Nephron (organoid): ENCODE results near the gene TBC1D7.

Experiments used
- H3K27ac Mint-ChIP-seq, 3 experiments: 2 replicates each; pipeline ENCODE4 v1.8.0; 2020; ENCODE audit warnings: mixed read lengths in 3 of 3, mild to moderate bottlenecking in 2 of 3, moderate library complexity in 1 of 3
- H3K27me3 Mint-ChIP-seq: 2 replicates; pipeline ENCODE4 v1.8.0; 2021; ENCODE audit warnings: low read depth, mild to moderate bottlenecking, moderate library complexity, mixed read lengths
- H3K36me3 Mint-ChIP-seq: 2 replicates; pipeline ENCODE4 v1.8.0; 2020; ENCODE audit warnings: low read depth, mixed read lengths
- H3K4me1 Mint-ChIP-seq: 2 replicates; pipeline ENCODE4 v1.8.0; 2020; ENCODE audit warnings: mixed read lengths
- H3K4me3 Mint-ChIP-seq, 3 experiments: 2 replicates each; pipeline ENCODE4 v1.8.0; 2020; ENCODE audit warnings: mild to moderate bottlenecking in 3 of 3, mixed read lengths in 3 of 3, moderate library complexity in 2 of 3
- H3K9me3 Mint-ChIP-seq: 2 replicates; pipeline ENCODE4 v1.8.0; 2020; ENCODE audit warnings: mixed read lengths
- TF ChIP-seq, protein P1 (sequence below), 3 experiments: fragments of 200-600 bp; sonication (generic); IDR thresholded peaks; one replicate each; pipeline ENCODE4 v1.5.0; 2021; ENCODE audit warnings: antibody characterized with exemption in 3 of 3; ENCODE audit not compliant: unreplicated experiment in 3 of 3

The TBC1D7 gene

DNA sequence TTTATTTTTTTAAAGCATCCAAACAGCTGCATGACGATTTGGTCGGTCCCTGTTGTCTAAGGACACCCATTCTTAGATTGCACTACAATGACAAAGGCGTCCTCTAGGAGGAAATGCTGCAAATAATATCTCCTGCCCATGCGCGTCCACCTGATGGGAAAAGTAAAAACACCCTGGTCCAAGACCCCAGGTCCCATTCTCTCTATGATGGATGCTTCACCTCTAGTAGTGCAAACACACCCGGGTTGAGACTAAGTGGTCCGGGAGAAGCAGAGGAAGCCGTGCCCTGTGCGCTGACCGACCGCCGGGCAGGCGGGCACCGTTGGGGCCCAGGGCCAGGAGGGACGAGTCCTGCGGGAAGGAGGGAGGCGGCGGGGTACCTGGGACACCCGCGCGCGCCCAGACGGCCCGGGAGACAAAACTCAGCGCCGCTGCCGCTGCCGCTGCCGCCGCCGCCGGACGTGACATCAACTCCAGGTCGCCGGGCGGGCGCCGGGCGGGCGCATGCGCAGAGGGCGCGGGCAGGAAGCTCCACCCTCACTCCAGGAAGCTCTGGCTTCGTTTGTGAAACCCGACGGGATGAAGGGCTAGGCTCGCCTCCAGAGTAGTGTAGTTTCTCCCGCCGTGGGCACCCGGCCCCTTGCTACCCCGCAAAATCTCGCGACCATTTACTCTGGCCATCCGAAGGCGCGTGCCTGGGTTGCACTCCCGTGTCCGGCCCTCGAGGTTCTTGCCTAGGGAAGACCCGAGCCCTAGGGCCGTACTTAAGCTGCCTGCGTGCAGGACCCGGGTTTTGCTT, at the start of gene TBC1D7:
Gene TBC1D7, minus strand, starts transcription at position 462 of the 799 bp plus-strand sequence. CDS start 1,639 bp downstream, outside the sequence.
- Mint-ChIP-seq H3K4me1 (peaks cover 28% of the 10 kb centered on the region), H3K36me3 (peaks cover 26% of the 10 kb centered on the region), H3K9me3 (no peaks in the 10 kb centered on the region), H3K27me3 (no peaks in the 10 kb centered on the region), H3K4me3 (peak within 1 kb of the TSS; percentile 93 to 98 (median 94)), H3K27ac (peak within 1 kb of the TSS; percentile 92 to 98 (median 95))
- TF ChIP-seq, protein P1, sequence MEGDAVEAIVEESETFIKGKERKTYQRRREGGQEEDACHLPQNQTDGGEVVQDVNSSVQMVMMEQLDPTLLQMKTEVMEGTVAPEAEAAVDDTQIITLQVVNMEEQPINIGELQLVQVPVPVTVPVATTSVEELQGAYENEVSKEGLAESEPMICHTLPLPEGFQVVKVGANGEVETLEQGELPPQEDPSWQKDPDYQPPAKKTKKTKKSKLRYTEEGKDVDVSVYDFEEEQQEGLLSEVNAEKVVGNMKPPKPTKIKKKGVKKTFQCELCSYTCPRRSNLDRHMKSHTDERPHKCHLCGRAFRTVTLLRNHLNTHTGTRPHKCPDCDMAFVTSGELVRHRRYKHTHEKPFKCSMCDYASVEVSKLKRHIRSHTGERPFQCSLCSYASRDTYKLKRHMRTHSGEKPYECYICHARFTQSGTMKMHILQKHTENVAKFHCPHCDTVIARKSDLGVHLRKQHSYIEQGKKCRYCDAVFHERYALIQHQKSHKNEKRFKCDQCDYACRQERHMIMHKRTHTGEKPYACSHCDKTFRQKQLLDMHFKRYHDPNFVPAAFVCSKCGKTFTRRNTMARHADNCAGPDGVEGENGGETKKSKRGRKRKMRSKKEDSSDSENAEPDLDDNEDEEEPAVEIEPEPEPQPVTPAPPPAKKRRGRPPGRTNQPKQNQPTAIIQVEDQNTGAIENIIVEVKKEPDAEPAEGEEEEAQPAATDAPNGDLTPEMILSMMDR (IDR thresholded peaks at IDR 0.05; ENCODE audit: unreplicated experiment in 3 of 3) = peak in 2 of 3 experiments; percentile 11 to 26

DNA sequence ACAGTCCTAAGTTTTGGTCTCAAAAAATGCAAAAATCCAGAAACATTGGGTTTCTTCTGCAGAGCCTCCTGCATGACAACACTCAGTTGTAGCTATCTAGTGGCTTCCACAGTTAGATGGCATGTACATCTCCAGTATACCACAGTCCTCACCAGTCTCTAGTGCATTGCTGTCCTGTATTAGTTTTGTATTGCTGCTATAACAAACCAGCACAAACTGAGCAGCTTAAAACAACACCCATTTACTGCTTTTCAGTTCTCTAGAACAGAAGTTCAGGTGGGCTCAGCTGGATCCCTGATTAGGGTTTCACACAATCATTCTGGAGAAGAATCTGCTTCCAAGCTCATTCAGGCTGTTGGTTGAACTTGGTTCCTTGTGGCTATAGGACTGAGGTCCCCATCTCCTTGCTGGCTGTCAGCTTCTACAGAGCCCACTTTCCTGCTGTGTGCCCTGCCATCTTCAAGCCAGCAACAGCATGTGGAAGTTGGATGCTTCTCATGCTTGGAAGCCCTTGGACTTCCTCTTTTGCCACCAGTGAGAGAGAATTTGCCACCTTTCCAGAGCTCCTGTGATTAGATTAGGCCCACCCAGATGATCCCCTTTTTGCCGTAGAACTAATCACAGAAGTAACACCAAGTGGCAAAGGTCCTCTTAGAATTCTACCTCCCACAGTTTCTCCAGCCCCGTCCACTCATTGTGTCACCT, 48.9 kb upstream of the TBC1D7 start:
- H3K27me3 Mint-ChIP-seq = peaks cover 8% of the 10 kb centered on the region
- TF ChIP-seq, protein P1 (IDR thresholded peaks at IDR 0.05; ENCODE audit: unreplicated experiment in 3 of 3) = no peak
- H3K36me3 Mint-ChIP-seq = no peaks in the 10 kb centered on the region
- no peak overlapping the region for H3K27ac Mint-ChIP-seq
- peaks cover 24% of the 10 kb centered on the region for H3K4me1 Mint-ChIP-seq
- H3K4me3 Mint-ChIP-seq = no peak overlapping the region
- no peaks in the 10 kb centered on the region for H3K9me3 Mint-ChIP-seq

DNA sequence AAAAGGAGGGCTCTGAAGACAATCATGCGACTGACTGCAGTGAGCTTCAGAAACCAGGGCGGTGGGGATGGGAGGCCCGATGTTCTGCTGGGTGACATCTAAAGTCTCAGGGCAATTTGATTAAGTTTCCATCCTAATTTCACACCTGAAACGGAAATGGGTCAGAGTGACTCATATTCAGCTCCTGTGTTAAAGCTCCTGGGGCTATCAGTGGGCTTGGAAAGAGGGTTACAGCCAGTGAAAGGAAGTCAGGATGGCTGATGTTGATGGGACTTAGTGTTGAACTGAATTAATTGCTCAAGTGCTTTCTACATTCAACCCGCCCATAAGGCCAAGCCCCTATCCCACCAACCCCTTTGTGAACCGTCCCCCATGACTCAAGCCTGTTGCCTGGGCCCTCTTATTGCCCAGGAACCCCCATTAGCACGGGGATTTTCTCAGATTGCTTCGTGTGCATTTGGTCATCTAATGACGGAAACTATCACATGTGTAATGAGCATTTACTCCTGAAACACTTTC, 47.1 kb upstream of the TBC1D7 start:
- Mint-ChIP-seq H3K4me1 (peaks cover 32% of the 10 kb centered on the region), H3K9me3 (no peaks in the 10 kb centered on the region), H3K4me3 (no peak overlapping the region), H3K27ac (no peak overlapping the region), H3K27me3 (peaks cover 11% of the 10 kb centered on the region), H3K36me3 (no peaks in the 10 kb centered on the region)
- TF ChIP-seq, protein P1 (IDR thresholded peaks at IDR 0.05; ENCODE audit: unreplicated experiment in 3 of 3) = no peak

DNA sequence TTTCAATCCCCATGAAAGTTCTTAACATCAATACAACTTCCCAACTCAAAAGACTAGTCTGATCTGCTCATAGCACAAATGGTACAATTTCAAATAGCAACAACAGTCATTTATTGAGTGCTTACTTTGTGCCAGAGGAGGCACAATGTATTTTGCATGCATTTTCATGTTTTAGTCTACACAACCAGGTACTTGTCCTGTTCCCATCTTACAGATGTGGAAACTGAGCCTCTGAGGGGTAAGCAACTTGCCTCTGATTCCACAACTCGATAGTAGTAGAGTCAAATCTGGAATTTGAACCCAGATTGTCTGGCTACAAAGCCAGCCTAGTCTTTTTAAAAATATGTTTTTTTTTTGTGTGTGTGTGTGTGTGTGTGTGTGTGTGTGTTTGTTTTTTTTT, 45.6 kb upstream of the TBC1D7 start:
- no peaks in the 10 kb centered on the region for H3K36me3 Mint-ChIP-seq
- H3K4me1 Mint-ChIP-seq = peaks cover 25% of the 10 kb centered on the region
- H3K27ac Mint-ChIP-seq = peak overlapping the region in 1 of 3 experiments; percentile 22
- H3K27me3 Mint-ChIP-seq = peaks cover 14% of the 10 kb centered on the region
- no peak overlapping the region for H3K4me3 Mint-ChIP-seq
- H3K9me3 Mint-ChIP-seq = no peaks in the 10 kb centered on the region
- TF ChIP-seq, protein P1 (IDR thresholded peaks at IDR 0.05; ENCODE audit: unreplicated experiment in 3 of 3) = no peak

DNA sequence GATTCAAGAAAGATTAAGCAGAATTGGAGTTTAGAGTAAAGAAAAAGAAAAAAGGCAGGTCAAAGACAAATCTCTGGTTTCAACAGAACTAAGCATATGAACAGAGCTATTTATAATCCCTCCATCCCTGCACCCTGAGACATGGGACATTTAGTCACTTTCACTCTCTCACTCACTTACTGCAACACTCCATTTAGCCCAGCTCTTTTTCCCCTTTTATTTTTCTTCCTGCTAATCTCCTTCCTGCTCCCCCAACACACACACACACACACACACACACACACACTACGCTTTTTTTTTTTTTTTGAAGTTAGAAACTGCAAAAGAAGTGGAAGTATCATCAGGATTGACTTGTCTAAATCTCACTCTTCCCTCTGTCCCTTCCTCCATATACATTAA, 45.1 kb upstream of the TBC1D7 start:
- peak overlapping the region in 1 of 3 experiments; percentile 22 for H3K27ac Mint-ChIP-seq
- H3K4me3 Mint-ChIP-seq = no peak overlapping the region
- TF ChIP-seq, protein P1 (IDR thresholded peaks at IDR 0.05; ENCODE audit: unreplicated experiment in 3 of 3) = no peak
- no peaks in the 10 kb centered on the region for H3K9me3 Mint-ChIP-seq
- H3K36me3 Mint-ChIP-seq = no peaks in the 10 kb centered on the region
- peaks cover 14% of the 10 kb centered on the region for H3K27me3 Mint-ChIP-seq
- peaks cover 25% of the 10 kb centered on the region for H3K4me1 Mint-ChIP-seq
